ENCODE results near the gene AHCYL2. TPM values are rescaled to one million over a fixed set of nuclear protein-coding genes. Genes with fewer than 3 reads are reported as not detected.
A peak's percentile ranks its signal among the peaks of the same experiment; 100 is the strongest.
"Not testable (repeated sequence)": the region's sequence is repeated elsewhere in the genome, so short reads cannot be mapped to it uniquely, and the experiment has no call there.

Gene AHCYL2
- polyA plus RNA-seq, 1 donor from 2014 or later: 39.9 TPM

- no peak overlapping the region for H3K9ac ChIP-seq (ENCODE audit: low read length)
- no peak overlapping the region for H2AFZ ChIP-seq (ENCODE audit: low read depth, low read length)
- no peak for TF ChIP-seq REST (IDR thresholded peaks at IDR 0.05; ENCODE audit: borderline replicate concordance)
- no peak for TF ChIP-seq SMC3 (conservative IDR thresholded peaks at IDR 0.05; ENCODE audit: poor library complexity)
- no peak for TF ChIP-seq MXI1 (conservative IDR thresholded peaks at IDR 0.05; ENCODE audit: poor library complexity, severe bottlenecking)
- no peak for TF ChIP-seq EZH2 (IDR thresholded peaks at IDR 0.05; ENCODE audit: borderline replicate concordance, insufficient read depth, low read length, poor library complexity, severe bottlenecking)
- TF ChIP-seq CTCF (IDR thresholded peaks at IDR 0.05; ENCODE audit: poor library complexity, severe bottlenecking): no peak
- TF ChIP-seq TAF1 (IDR thresholded peaks at IDR 0.05; ENCODE audit: low read depth): no peak
- no peak for TF ChIP-seq POLR2AphosphoS5 (IDR thresholded peaks at IDR 0.05)
- TF ChIP-seq RAD21 (conservative IDR thresholded peaks at IDR 0.05): no peak
- TF ChIP-seq EP300 (conservative IDR thresholded peaks at IDR 0.05; ENCODE audit: poor library complexity, severe bottlenecking): no peak
- H3F3A ChIP-seq (ENCODE audit: insufficient read depth, low read length, poor library complexity, severe bottlenecking): no peaks in the 10 kb centered on the region
- H3K9me3 ChIP-seq (ENCODE audit: low read length): no peaks in the 10 kb centered on the region
- no peaks in the 10 kb centered on the region for H3K27me3 ChIP-seq (ENCODE audit: insufficient read depth, low read depth, low read length)
- no peak overlapping the region for H3K4me3 ChIP-seq (ENCODE audit: low read length)
- H3K4me2 ChIP-seq (ENCODE audit: low read length): no peak overlapping the region
- no peaks in the 10 kb centered on the region for H3K36me3 ChIP-seq (ENCODE audit: insufficient read depth, low read length)
- no peaks in the 10 kb centered on the region for H3K9me2 ChIP-seq (ENCODE audit: insufficient read depth, low read length)
- no peaks in the 10 kb centered on the region for H4K20me1 ChIP-seq (ENCODE audit: insufficient read depth)
- H3K79me2 ChIP-seq (replicated peaks; ENCODE audit: insufficient read depth, low read length): no peaks in the 10 kb centered on the region
- no peak overlapping the region for H3K27ac ChIP-seq (ENCODE audit: low read length)
Measured at GRCh38 chr7:129212596-129212995, 12.2 kb upstream of the AHCYL2 start.

- Histone ChIP-seq H3K9me2 (ENCODE audit: insufficient read depth, low read length) (no peaks in the 10 kb centered on the region), H3K79me2 (replicated peaks; ENCODE audit: insufficient read depth, low read length) (no peaks in the 10 kb centered on the region), H3K27me3 (ENCODE audit: insufficient read depth, low read depth, low read length) (no peaks in the 10 kb centered on the region), H2AFZ (ENCODE audit: low read depth, low read length) (no peak overlapping the region), H3K27ac (ENCODE audit: low read length) (no peak overlapping the region), H3F3A (ENCODE audit: insufficient read depth, low read length, poor library complexity, severe bottlenecking) (no peaks in the 10 kb centered on the region), H4K20me1 (ENCODE audit: insufficient read depth) (no peaks in the 10 kb centered on the region), H3K4me3 (ENCODE audit: low read length) (no peak overlapping the region), H3K36me3 (ENCODE audit: insufficient read depth, low read length) (no peaks in the 10 kb centered on the region), H3K9ac (ENCODE audit: low read length) (no peak overlapping the region), H3K4me2 (ENCODE audit: low read length) (no peak overlapping the region), H3K9me3 (ENCODE audit: low read length) (no peaks in the 10 kb centered on the region)
- no peak for TF ChIP-seq RAD21 (conservative IDR thresholded peaks at IDR 0.05)
- TF ChIP-seq MXI1 (conservative IDR thresholded peaks at IDR 0.05; ENCODE audit: poor library complexity, severe bottlenecking): no peak
- TF ChIP-seq POLR2AphosphoS5 (IDR thresholded peaks at IDR 0.05): no peak
- peak; percentile 29 for TF ChIP-seq CTCF (IDR thresholded peaks at IDR 0.05; ENCODE audit: poor library complexity, severe bottlenecking)
- no peak for TF ChIP-seq SMC3 (conservative IDR thresholded peaks at IDR 0.05; ENCODE audit: poor library complexity)
Measured at GRCh38 chr7:129213828-129214227, 11.0 kb upstream of the AHCYL2 start.

DNA sequence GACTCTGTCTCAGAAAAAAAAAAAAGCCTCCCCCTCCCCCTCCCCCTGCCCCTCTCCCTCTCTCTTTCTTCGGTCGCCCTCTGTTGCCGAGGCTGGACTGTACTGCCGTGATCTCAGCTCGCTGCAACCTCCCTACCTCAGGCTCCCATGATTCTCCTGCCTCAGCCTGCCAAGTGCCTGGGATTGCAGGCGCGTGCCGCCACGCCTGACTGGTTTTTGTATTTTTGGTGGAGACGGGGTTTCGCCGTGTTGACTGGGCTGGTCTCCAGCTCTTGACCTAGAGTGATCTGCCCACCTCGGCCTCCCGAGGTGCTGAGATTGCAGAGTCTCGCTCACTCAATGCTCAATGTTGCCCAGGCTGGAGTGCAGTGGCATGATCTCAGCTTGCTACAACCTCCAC lies 9.1 kb upstream of the AHCYL2 start:
- not testable (repeated sequence) for H3K4me3 ChIP-seq (ENCODE audit: low read length); H3K27me3 ChIP-seq (ENCODE audit: insufficient read depth, low read depth, low read length); H3K79me2 ChIP-seq (replicated peaks; ENCODE audit: insufficient read depth, low read length); H4K20me1 ChIP-seq (ENCODE audit: insufficient read depth); H3K4me2 ChIP-seq (ENCODE audit: low read length); H3K27ac ChIP-seq (ENCODE audit: low read length); H3K36me3 ChIP-seq (ENCODE audit: insufficient read depth, low read length); H2AFZ ChIP-seq (ENCODE audit: low read depth, low read length); H3K9me3 ChIP-seq (ENCODE audit: low read length); H3K9me2 ChIP-seq (ENCODE audit: insufficient read depth, low read length); H3K9ac ChIP-seq (ENCODE audit: low read length); H3F3A ChIP-seq (ENCODE audit: insufficient read depth, low read length, poor library complexity, severe bottlenecking)

GRCh38 chr7:129216101-129216715 lies 8.6 kb upstream of the AHCYL2 start:
- not testable (repeated sequence) for H3K27ac ChIP-seq (ENCODE audit: low read length); H3K9me2 ChIP-seq (ENCODE audit: insufficient read depth, low read length); H3K27me3 ChIP-seq (ENCODE audit: insufficient read depth, low read depth, low read length); H4K20me1 ChIP-seq (ENCODE audit: insufficient read depth); H3K4me2 ChIP-seq (ENCODE audit: low read length); H3K36me3 ChIP-seq (ENCODE audit: insufficient read depth, low read length); H2AFZ ChIP-seq (ENCODE audit: low read depth, low read length); H3K4me3 ChIP-seq (ENCODE audit: low read length); H3K9me3 ChIP-seq (ENCODE audit: low read length); H3K9ac ChIP-seq (ENCODE audit: low read length); H3K79me2 ChIP-seq (replicated peaks; ENCODE audit: insufficient read depth, low read length); H3F3A ChIP-seq (ENCODE audit: insufficient read depth, low read length, poor library complexity, severe bottlenecking)

Data from neural cell (in vitro differentiated cells).